ENCODE data around the gene MCF2L2.

DNA sequence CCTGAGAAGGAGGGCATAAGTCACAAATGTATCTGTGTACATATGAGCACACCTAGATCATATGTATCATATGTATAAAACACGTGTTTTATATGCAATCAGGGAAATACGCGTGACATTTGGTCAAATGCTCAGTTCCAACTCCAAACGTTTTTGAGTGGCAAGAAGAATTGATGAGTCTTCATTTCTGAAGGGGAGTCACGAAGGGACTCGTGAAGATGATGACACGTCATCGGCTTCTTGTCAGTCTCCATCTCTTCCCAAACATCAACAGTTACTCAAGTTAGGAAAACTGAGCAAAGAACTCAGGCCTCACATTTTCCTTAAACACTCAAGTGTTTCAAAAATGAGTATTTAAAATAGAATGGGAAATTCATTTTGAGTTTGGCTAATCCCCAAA lies 95.9 kb downstream of the MCF2L2 start:
- no peak for TF ChIP-seq POLR2A (IDR thresholded peaks at IDR 0.05)
- TF ChIP-seq, protein P1, sequence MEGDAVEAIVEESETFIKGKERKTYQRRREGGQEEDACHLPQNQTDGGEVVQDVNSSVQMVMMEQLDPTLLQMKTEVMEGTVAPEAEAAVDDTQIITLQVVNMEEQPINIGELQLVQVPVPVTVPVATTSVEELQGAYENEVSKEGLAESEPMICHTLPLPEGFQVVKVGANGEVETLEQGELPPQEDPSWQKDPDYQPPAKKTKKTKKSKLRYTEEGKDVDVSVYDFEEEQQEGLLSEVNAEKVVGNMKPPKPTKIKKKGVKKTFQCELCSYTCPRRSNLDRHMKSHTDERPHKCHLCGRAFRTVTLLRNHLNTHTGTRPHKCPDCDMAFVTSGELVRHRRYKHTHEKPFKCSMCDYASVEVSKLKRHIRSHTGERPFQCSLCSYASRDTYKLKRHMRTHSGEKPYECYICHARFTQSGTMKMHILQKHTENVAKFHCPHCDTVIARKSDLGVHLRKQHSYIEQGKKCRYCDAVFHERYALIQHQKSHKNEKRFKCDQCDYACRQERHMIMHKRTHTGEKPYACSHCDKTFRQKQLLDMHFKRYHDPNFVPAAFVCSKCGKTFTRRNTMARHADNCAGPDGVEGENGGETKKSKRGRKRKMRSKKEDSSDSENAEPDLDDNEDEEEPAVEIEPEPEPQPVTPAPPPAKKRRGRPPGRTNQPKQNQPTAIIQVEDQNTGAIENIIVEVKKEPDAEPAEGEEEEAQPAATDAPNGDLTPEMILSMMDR (IDR thresholded peaks at IDR 0.05): no peak

All from uterus (tissue), 2 donors.